GM12892 (cell line): ENCODE data around the gene RRAD.

Experiments
- POLR2A ChIP-seq: IDR thresholded peaks from 2 replicates; pipeline ENCODE4 v1.6.1; 2011; ENCODE audit warnings: low read depth, low read length, control low read depth
- POLR2AphosphoS5 ChIP-seq: IDR thresholded peaks from 2 replicates; pipeline ENCODE4 v1.6.1; 2011; ENCODE audit warnings: low read depth, low read length, control low read depth
- TAF1 ChIP-seq: IDR thresholded peaks from 2 replicates; pipeline ENCODE4 v1.6.1; 2011; ENCODE audit warnings: low read depth, mild to moderate bottlenecking, control low read depth, low read length, borderline replicate concordance

DNA sequence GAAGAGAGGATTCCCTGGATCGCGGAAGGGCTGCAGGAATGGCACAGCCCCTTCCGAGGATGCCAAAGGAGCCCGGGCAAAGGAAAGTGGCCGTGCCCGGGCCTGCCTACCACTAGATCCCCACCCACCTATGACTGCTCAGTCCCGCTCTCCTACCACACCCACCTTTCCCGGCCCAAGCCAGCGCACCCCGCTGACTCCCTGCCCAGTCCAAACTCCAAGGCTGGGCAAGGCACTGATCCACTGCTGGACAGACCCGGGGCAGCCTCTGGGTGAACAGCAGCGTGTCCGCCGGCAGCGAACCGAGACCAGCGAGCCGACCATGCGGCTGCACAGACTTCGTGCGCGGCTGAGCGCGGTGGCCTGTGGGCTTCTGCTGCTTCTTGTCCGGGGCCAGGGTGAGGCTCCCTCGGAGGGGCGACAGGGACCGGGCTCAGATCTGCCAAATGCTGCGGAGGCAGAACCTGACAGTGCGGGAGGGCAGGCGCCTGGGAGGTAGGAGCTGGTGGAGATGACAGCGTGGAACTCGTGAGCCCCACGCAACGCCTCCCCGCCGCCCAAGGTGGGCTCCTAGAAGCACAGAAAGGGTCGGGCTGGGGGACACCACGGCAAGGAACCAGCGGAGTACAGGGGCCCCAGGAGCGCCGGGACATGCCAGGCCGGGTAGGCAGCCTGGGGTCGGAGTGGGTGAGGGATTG, 10.1 kb upstream of the RRAD start, which contains the start of gene CES2:
- TF ChIP-seq POLR2AphosphoS5 = no peak
- TF ChIP-seq POLR2A = no peak
- TF ChIP-seq TAF1 = no peak
